Measurements from ENCODE around the gene ITSN1.
"Not testable (repeated sequence)": the region's sequence is repeated elsewhere in the genome, so short reads cannot be mapped to it uniquely, and the experiment has no call there.

The ITSN1 gene

GRCh38 chr21:33707846-33708245, 65.5 kb downstream of the ITSN1 start:
- no peak for TF ChIP-seq CTCF (conservative IDR thresholded peaks at IDR 0.05)
- H3K27ac ChIP-seq = no peak overlapping the region

GRCh38 chr21:33708874-33709273, 66.6 kb downstream of the ITSN1 start:
- peak overlapping the region; percentile 2; the same call in 1 of the 2 replicates for H3K27ac ChIP-seq
- no peak for TF ChIP-seq CTCF (conservative IDR thresholded peaks at IDR 0.05)

GRCh38 chr21:33712022-33712803, 69.9 kb downstream of the ITSN1 start:
- H3K27ac ChIP-seq = peak overlapping the region; percentile 69
- TF ChIP-seq CTCF (conservative IDR thresholded peaks at IDR 0.05) = no peak

GRCh38 chr21:33721081-33721480, 78.8 kb downstream of the ITSN1 start:
- TF ChIP-seq CTCF (conservative IDR thresholded peaks at IDR 0.05) = no peak
- no peak overlapping the region for H3K27ac ChIP-seq

GRCh38 chr21:33729139-33729538, 86.8 kb downstream of the ITSN1 start:
- not testable (repeated sequence) for H3K27ac ChIP-seq

- no peak for TF ChIP-seq CTCF (conservative IDR thresholded peaks at IDR 0.05)
- H3K27ac ChIP-seq = no peak overlapping the region
Measured at GRCh38 chr21:33729641-33730040, 87.3 kb downstream of the ITSN1 start.

- no peak for TF ChIP-seq CTCF (conservative IDR thresholded peaks at IDR 0.05)
- H3K27ac ChIP-seq = no peak overlapping the region
Measured at GRCh38 chr21:33731447-33731846, 89.1 kb downstream of the ITSN1 start.

GRCh38 chr21:33732038-33732437, 89.7 kb downstream of the ITSN1 start:
- no peak overlapping the region for H3K27ac ChIP-seq
- TF ChIP-seq CTCF (conservative IDR thresholded peaks at IDR 0.05) = no peak

All from VCaP (cell line).